HG03354 (cell line): Measurements from ENCODE around the gene SIPA1L2.
A peak's percentile ranks its signal among the peaks of the same experiment; 100 is the strongest.
"Not testable (repeated sequence)": the region's sequence is repeated elsewhere in the genome, so short reads cannot be mapped to it uniquely, and the experiment has no call there.

Source experiments
- ATAC-seq: cut with Tn5 transposase; IDR thresholded peaks from one replicate; pipeline ENCODE4 v1.9.1; 2021; ENCODE audit warnings: mild to moderate bottlenecking; ENCODE audit not compliant: unreplicated experiment, poor library complexity, severe bottlenecking

The SIPA1L2 gene

GRCh38 chr1:232622378-232622777 is 7.6 kb downstream of the SIPA1L2 start:
- no peak for ATAC-seq

GRCh38 chr1:232621050-232621449 is 8.9 kb downstream of the SIPA1L2 start:
- no peak for ATAC-seq

GRCh38 chr1:232620356-232620969 is 9.5 kb downstream of the SIPA1L2 start:
- ATAC-seq = no peak

- no peak for ATAC-seq
Measured at GRCh38 chr1:232617237-232617636, 12.7 kb downstream of the SIPA1L2 start.

GRCh38 chr1:232615306-232615800 is 14.6 kb downstream of the SIPA1L2 start:
- no peak for ATAC-seq

- no peak for ATAC-seq
Measured at GRCh38 chr1:232614811-232615210, 15.1 kb downstream of the SIPA1L2 start.

GRCh38 chr1:232613752-232614381 is 16.1 kb downstream of the SIPA1L2 start:
- ATAC-seq = no peak

GRCh38 chr1:232612836-232613235 is 17.1 kb downstream of the SIPA1L2 start:
- ATAC-seq = not testable (repeated sequence)

GRCh38 chr1:232611834-232612233 is 18.1 kb downstream of the SIPA1L2 start:
- ATAC-seq = no peak

- ATAC-seq = not testable (repeated sequence)
Measured at GRCh38 chr1:232610902-232611745, 18.8 kb downstream of the SIPA1L2 start.

GRCh38 chr1:232610192-232610901 is 19.6 kb downstream of the SIPA1L2 start:
- no peak for ATAC-seq

GRCh38 chr1:232608427-232608826 is 21.5 kb downstream of the SIPA1L2 start:
- ATAC-seq = no peak

GRCh38 chr1:232602622-232603021 is 27.3 kb downstream of the SIPA1L2 start:
- ATAC-seq = no peak

- ATAC-seq = peak; percentile 54
Measured at GRCh38 chr1:232600424-232601258, 29.3 kb downstream of the SIPA1L2 start.

GRCh38 chr1:232599178-232600041 is 30.5 kb downstream of the SIPA1L2 start:
- peak; percentile 58 for ATAC-seq

GRCh38 chr1:232598837-232599177 is 31.1 kb downstream of the SIPA1L2 start:
- ATAC-seq = no peak

- ATAC-seq = no peak
Measured at GRCh38 chr1:232598133-232598532, 31.8 kb downstream of the SIPA1L2 start.

GRCh38 chr1:232597721-232598120 is 32.2 kb downstream of the SIPA1L2 start:
- ATAC-seq = peak; percentile 46
